T47D (cell line): Measurements from ENCODE around the gene TDRD9.

Source experiments
- DNase-seq, 2 experiments: peaks; one replicate each; pipeline versions ENCODE4 v3.0.0 to v3.0.0-alpha.2; 2011 to 2012; ENCODE audit warnings: low read depth in 1 of 2, low spot score in 1 of 2
- JUND ChIP-seq: IDR thresholded peaks from 2 replicates; pipeline ENCODE4 v1.6.1; 2012; ENCODE audit warnings: low read depth
- in situ Hi-C: cut with HindIII; loops from 2 replicates; pipeline ENCODE4 v1.10.0; 2016; ENCODE audit warnings: low sequenced_read_pairs, low pct_unique_long_range_greater_than_20kb

TDRD9 gene

DNA sequence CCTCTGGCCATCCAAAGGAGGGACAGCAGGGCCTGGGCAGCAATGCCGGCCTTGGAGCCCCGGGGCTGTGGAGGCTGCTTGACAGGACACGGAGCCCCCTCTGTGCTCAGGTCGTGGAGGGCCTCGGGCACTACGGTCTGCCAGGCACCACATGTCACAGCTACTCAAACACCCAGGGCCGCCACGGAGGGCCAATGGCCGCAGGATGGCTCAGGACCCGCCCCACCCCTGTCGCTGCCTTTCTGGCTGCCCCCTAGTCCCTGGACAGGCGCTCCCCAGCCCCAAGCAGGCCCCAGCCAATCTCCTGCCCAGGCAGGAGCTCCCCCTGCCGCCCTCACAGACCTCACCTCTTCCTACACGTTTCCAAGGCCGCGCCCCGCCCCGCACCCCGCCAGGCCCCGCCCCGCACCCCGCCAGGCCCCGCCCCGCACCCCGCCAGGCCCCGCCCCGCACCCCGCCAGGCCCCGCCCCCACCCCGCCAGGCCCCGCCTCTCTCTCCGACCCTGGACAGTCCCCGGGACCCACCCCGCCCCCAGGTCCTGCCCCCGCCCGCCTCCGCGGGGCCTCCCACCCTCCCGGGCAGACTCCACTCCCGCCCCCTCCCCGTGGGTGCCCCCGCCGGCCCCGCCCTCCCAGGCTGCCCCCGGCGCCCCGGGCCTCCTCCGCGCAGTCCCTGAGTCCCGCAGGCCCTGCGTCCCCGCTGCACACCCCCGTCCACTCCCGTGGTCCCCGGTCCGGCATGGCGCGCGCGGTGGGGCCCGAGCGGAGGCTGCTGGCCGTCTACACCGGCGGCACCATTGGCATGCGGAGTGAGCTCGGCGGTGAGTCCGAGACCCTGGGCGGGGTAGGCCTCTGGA is 157.0 kb downstream of the TDRD9 start, which contains the start of gene ASPG:
TSS of gene ASPG (plus strand) at position 669 of the 857 bp plus-strand sequence. CDS start at position 740, 71 bp downstream.
- TF ChIP-seq JUND, result no peak
- peak; percentile 81 to 87 for DNase-seq
- in situ Hi-C loops, result no loop called here

DNA sequence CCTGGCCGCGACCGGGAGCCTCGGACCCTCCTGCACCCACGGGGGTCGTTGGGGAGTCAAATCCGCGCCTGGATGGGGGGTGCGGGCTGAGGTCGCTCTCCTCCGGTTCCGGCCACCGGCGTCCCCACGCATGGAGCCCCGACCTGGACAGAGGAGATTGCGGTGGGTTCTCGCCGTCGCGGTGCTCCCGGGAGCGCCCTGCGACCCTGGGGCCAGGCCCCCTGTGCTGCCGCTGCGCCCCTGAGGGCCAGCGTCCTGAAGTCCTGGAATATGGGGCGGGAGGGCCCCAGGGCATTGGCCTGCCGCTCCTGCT is 157.6 kb downstream of the TDRD9 start:
- TF ChIP-seq JUND, result no peak
- DNase-seq, result no peak
- in situ Hi-C loops, result no loop called here

DNA sequence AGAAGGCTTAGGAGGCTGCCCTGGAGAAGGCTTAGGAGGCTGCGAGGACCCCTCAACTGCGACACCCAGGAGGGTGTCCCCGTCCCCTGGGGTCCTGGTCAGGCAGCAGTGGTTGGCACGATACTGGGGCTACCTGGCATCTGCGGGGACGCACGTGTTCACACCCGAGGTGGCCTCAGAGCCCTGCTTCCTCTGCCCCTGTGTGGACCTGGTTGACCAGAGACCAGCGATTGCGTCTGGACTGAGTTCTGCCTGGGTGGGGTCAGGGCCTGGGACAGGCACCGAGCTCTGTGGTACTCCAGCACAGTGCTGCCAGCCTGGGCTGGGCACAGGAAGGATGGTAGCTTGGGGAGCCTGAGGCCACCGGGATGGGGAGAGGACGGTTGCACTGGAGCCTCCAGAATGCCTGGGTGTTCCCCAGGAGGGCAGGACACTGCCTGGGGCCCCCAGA is 158.0 kb downstream of the TDRD9 start:
- in situ Hi-C loops, result no loop called here
- no peak for TF ChIP-seq JUND
- no peak for DNase-seq

DNA sequence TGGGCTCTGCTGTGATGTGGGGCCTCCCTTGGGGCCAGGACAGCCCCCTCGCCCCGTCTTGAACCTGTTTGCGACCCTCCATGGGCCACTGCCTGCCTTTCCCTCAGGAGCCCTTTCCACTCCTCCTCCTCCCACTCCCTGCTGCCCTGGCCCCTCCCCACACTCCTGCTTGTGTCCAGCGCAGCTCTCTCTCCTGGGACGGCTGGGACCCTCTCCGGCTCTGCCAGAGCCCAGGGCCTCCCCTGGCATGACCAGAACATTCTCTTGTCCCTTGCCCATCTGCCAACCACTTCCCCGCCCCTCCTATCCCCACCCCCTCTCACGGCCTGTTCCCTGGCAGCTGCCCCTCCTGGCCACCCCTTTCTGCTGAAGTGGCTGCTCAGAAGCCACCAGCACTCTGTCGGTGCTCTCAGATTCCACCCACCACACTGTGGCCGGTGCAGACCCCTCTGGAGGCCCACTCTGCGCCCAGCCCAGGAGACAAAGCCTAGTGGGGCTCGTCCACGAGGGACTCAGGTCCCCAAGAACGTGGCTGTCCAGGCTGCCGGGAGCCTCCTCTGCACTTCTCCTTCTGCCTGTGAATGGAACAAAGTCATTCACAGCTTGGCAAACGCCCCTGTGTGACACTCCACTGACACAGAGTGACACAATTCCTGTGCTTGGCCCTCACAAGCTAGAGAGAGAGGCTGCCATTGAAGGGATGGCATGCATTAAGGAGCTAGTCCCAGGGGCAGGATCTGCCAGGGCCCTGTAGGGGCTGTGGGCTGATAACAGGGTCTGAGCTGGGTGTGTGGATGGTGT is 158.6 kb downstream of the TDRD9 start:
- TF ChIP-seq JUND, result no peak
- in situ Hi-C loops, result no loop called here
- no peak for DNase-seq

DNA sequence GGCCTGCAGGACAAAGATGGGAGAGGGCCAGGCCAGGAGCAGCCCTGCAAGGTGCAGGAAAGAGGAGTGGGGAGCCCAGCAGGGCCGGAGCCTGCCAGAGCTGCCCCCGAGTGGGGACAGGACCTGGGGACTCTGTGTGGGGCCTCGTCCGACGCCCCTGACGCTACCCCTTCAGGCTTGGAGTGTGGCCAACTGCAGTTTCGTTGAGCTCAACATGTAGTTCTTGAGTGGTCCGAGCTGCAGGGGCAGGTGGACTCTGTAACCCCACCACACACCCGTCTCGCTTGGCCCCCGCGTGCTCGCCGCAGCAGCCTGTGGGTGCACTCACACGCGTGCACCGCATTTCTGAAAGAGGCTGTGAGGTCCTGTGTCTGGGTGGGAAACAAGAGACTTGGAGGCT is 159.2 kb downstream of the TDRD9 start:
- DNase-seq, result no peak
- no peak for TF ChIP-seq JUND
- in situ Hi-C loops, result no loop called here

DNA sequence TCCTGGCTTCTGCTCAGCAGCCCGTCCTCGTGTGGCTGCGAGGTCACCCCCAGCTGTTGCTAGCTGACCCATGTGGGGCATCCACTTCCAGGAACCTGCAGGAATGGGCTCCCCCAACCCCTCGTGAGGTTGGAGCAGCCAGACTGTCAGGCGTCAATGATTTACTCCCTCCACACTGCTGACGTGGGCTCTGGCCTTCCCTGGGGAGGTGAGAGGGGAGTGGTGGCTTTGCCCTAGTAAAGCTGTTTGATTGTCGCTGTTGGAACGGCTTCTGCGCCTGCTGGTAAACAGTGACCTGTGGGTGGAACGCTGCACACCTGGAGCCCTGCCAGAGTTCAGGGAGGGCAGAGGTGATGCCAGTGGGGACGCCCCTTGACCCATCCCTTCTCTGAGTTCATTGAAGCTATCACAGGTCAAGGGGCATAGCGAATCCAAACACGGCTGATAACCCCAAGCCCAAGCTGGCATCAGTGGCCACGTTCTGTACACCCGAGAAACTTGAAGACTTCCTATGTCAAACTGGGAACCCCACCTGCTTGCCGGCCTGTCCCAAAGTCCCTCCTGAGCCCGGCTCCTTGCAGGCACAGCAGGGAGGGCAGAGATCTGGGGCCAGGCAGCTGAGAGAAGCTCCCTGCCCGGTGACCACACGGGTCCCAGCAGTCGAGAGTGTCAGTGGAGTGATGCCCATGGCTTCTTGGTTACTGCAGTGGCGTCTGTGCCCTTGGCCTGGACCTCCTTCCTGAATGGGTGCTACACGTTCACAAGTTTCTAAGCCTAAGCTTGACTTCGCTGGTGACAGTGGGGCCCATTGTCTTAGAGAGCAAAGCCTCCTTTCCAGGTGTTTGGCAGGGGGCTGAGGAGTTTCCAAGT is 160.0 kb downstream of the TDRD9 start:
- TF ChIP-seq JUND, result no peak
- DNase-seq, result no peak
- in situ Hi-C loops, result no loop called here

DNA sequence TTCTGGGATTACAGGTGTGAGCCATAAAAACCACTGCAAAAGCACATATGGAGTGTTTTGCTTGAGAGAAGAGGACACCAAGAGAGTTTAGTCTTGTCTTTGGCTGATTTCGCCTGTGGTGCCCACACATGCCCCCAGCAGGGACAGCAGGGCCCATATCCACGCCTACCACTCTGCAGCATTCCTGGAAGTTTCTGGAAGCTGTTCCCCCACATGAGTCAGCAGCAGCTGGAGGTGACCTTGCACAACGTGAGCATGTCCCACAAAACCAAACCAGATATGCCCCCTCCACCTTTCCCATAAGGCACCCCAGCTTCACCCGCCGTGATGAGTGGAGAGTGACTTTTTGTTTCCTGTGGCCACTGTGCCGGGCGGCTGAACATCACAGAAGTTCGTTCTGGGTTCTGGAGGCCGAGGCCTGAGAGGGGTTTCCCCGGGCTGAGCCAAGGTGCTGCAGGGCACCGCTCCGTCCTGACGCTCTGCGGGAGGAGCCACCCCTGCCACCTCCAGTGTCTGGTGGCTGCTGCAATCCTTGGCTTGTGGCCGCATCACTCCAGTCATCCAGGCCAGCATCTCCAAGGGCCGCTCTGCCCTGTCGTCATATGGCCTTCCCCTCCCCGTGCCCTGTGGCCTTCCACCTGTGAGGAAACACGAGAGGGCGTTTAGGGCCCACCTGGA is 162.0 kb downstream of the TDRD9 start:
- in situ Hi-C loops, result no loop called here
- no peak for DNase-seq
- TF ChIP-seq JUND, result no peak

DNA sequence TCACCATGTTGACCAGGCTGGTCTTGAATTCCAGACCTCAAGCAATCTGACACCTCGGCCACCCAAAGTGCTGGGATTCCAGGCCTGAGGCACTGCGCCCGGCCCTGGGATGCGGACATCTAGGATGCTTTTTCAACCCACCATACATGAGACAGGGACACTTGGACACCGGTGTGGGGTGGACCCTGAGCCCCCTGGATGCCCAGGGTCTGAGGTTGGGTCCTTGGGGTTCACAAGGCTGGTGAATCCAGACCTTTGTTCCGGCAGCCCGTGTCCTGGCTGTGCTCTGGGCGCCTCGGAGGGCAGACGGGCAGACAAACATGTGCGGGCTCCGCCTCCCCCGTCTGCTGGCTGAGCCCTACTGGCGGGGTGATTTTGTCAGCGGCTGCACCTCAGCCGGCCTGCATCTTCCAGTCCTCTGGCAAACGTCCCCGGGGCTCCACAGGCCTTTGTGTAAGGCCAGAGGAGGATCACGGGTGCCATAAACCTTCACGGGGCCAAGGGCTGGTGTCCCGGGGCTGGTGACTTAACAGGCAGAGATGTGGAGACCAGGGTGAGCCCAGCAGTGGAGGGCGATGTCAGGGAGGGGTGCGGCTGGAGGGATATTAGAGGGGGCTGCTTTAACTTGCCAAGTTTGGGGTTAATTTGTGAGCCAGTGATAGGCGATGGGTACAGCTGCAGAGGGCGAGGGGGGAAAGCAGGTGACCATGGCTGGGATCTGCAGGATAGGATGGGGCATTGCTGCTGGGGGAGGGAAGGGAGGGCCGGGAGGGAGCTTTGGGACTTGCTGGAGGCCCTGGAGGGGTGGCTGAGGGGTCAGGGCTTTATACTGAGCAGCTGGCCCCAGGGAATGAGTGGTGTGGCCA is 163.0 kb downstream of the TDRD9 start:
- no peak for DNase-seq
- no peak for TF ChIP-seq JUND
- in situ Hi-C loops, result no loop called here

DNA sequence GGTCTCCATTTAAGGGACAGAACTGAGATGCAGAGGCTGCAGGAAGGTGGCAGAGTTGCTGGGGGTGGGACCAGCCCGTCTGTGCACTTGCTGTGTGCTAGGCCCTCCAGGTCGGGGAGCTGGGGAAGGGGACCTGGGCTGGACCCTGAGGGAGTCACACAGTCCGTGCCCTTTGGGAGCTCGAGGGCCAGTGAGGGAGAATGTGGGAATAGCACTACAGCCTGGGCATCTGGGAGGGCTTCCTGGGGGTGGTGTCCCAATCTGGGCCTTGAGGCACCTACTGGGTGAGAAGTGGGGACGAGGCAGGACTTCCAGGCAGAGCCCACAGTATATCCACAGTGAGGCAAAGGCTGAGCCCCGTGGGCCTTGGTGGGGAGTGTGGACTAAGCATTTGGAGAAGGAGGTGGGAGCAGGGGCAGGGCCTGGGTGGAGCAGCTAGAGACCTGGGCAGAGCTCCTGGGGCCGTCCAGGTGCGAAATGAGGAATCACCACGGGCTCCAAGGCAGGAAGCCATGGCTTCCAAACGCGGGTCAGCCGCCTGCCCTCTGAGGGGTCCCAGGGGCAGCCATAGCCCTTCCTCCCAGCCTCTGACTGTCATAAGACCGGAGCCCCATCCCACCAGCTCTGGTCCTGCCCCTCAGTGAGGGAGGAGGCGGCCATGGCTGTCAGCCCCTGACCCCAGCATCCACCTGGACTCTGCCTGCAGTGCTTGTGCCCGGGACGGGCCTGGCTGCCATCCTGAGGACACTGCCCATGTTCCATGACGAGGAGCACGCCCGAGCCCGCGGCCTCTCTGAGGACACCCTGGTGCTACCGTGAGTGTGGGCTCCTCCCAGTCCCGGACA is 163.9 kb downstream of the TDRD9 start:
- in situ Hi-C loops, result no loop called here
- TF ChIP-seq JUND, result no peak
- no peak for DNase-seq

DNA sequence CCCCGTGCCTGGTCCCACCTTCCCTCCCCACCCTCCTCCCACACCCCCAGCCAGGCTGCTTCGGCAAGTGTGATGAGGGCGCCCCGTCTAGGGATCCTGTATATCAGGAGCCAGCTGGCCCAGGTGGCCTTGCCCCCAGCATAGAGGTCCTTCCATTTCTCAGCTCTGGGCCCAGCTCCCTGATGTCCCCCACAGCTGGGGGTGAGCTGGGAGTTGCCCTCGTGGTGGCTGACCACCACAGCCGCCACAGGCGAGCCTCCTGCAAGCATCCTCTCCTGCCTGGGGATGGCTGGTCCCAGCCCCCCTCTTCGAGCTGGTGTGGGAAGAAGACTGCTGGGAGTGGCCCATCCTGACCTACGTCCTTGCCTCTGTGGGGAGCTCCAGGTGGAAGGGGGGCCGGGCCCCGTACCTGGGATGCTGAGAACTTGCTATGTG is 164.7 kb downstream of the TDRD9 start:
- no peak for TF ChIP-seq JUND
- in situ Hi-C loops, result no loop called here
- no peak for DNase-seq
